Stomach smooth muscle (tissue), 2 donors: ENCODE data around the gene SNX3.
"Not testable (repeated sequence)": the region's sequence is repeated elsewhere in the genome, so short reads cannot be mapped to it uniquely, and the experiment has no call there.

Experiments used
- H3K27ac ChIP-seq: one replicate; pipeline ENCODE4 v1.7.0; 2013; ENCODE audit warnings: mild to moderate bottlenecking, low read length, inconsistent platforms
- H3K27me3 ChIP-seq, 2 donors: one replicate each; pipeline ENCODE4 v1.7.0; 2013; ENCODE audit warnings: low read length in 2 of 2; ENCODE audit not compliant: insufficient read depth in 2 of 2, control insufficient read depth in 1 of 2
- H3K36me3 ChIP-seq, 2 donors: one replicate each; pipeline ENCODE4 v1.7.0; 2013; ENCODE audit warnings: low read length in 2 of 2; ENCODE audit not compliant: control insufficient read depth in 2 of 2, insufficient read depth in 2 of 2
- H3K4me1 ChIP-seq: one replicate; pipeline ENCODE4 v1.7.0; 2013; ENCODE audit warnings: low read length; ENCODE audit not compliant: control insufficient read depth, insufficient read depth
- H3K4me3 ChIP-seq, 2 donors: one replicate each; pipeline ENCODE4 v1.7.0; 2013; ENCODE audit warnings: low read length in 2 of 2
- H3K9ac ChIP-seq, 2 donors: one replicate each; pipeline ENCODE4 v1.7.0; 2013; ENCODE audit warnings: low read length in 2 of 2, mild to moderate bottlenecking in 1 of 2
- H3K9me3 ChIP-seq, 2 donors: one replicate each; pipeline ENCODE4 v1.7.0; 2013; ENCODE audit warnings: low read length in 2 of 2; ENCODE audit not compliant: control insufficient read depth in 2 of 2
- donor health status: healthy.
- donor health status: Pancreatic carcinoma.

The SNX3 gene

GRCh38 chr6:108260809-108261569, at the start of gene SNX3:
TSS of gene SNX3 (minus strand) at chr6:108261040. CDS start at chr6:108260921, 119 bp downstream.
- H3K9me3 ChIP-seq, result no peaks in the 10 kb centered on the region
- peaks cover 2% of the 10 kb centered on the region for H3K4me1 ChIP-seq
- no peaks in the 10 kb centered on the region for H3K36me3 ChIP-seq
- peak within 1 kb of the TSS; percentile 88 for H3K27ac ChIP-seq
- peak within 1 kb of the TSS; percentile 91 to 96 for H3K9ac ChIP-seq
- no peaks in the 10 kb centered on the region for H3K27me3 ChIP-seq
- H3K4me3 ChIP-seq, result peak within 1 kb of the TSS; percentile 89 to 95

GRCh38 chr6:108309844-108310243, 49.0 kb upstream of the SNX3 start:
- Histone ChIP-seq H3K9ac (no peak overlapping the region), H3K27me3 (no peaks in the 10 kb centered on the region), H3K9me3 (no peaks in the 10 kb centered on the region), H3K36me3 (no peaks in the 10 kb centered on the region), H3K4me3 (no peak overlapping the region), H3K4me1 (no peaks in the 10 kb centered on the region), H3K27ac (no peak overlapping the region)

- H3K9me3 ChIP-seq, H3K4me3 ChIP-seq, H3K27ac ChIP-seq: not testable (repeated sequence)
Measured at GRCh38 chr6:108308641-108309040, 47.8 kb upstream of the SNX3 start.

GRCh38 chr6:108304646-108305045, 43.8 kb upstream of the SNX3 start:
- H3K4me1 ChIP-seq, result no peaks in the 10 kb centered on the region
- H3K27ac ChIP-seq, result no peak overlapping the region
- no peaks in the 10 kb centered on the region for H3K27me3 ChIP-seq
- H3K9me3 ChIP-seq, result no peaks in the 10 kb centered on the region
- no peak overlapping the region for H3K4me3 ChIP-seq
- no peaks in the 10 kb centered on the region for H3K36me3 ChIP-seq
- H3K9ac ChIP-seq, result no peak overlapping the region

More at GRCh38 chr6:108308641-108309040, 47.8 kb upstream of the SNX3 start:
- H3K4me1 ChIP-seq, H3K9ac ChIP-seq, H3K27me3 ChIP-seq, H3K36me3 ChIP-seq: not testable (repeated sequence)

GRCh38 chr6:108302386-108302785, 41.5 kb upstream of the SNX3 start:
- Histone ChIP-seq H3K36me3 (no peaks in the 10 kb centered on the region), H3K4me1 (no peaks in the 10 kb centered on the region), H3K27me3 (no peaks in the 10 kb centered on the region), H3K9ac (no peak overlapping the region), H3K9me3 (no peaks in the 10 kb centered on the region), H3K27ac (no peak overlapping the region), H3K4me3 (no peak overlapping the region)

- Histone ChIP-seq H3K9me3 (no peaks in the 10 kb centered on the region), H3K27me3 (no peaks in the 10 kb centered on the region), H3K36me3 (no peaks in the 10 kb centered on the region), H3K4me3 (peak overlapping the region; percentile 89 to 99), H3K9ac (peak overlapping the region; percentile 74 to 94), H3K27ac (peak overlapping the region; percentile 84), H3K4me1 (peaks cover 3% of the 10 kb centered on the region)
Measured at GRCh38 chr6:108295676-108296075, 34.8 kb upstream of the SNX3 start.

- no peaks in the 10 kb centered on the region for H3K36me3 ChIP-seq
- H3K9me3 ChIP-seq, result no peaks in the 10 kb centered on the region
- H3K4me3 ChIP-seq, result peak within 1 kb of the TSS; percentile 89 to 99
- peaks cover 3% of the 10 kb centered on the region for H3K4me1 ChIP-seq
- H3K27me3 ChIP-seq, result no peaks in the 10 kb centered on the region
- peak within 1 kb of the TSS; percentile 74 to 94 for H3K9ac ChIP-seq
- peak within 1 kb of the TSS; percentile 84 for H3K27ac ChIP-seq
Measured at GRCh38 chr6:108294727-108295625, 34.1 kb upstream of the SNX3 start, which contains the start of gene AFG1L. TSS of gene AFG1L (plus strand) at chr6:108295054. CDS start at chr6:108295080, 26 bp downstream.

GRCh38 chr6:108294297-108294726, 33.5 kb upstream of the SNX3 start:
- H3K9me3 ChIP-seq, result no peaks in the 10 kb centered on the region
- H3K4me1 ChIP-seq, result peaks cover 3% of the 10 kb centered on the region
- H3K27ac ChIP-seq, result peak overlapping the region; percentile 84
- H3K4me3 ChIP-seq, result peak overlapping the region; percentile 89 to 99
- peak overlapping the region; percentile 74 to 94 for H3K9ac ChIP-seq
- H3K36me3 ChIP-seq, result no peaks in the 10 kb centered on the region
- H3K27me3 ChIP-seq, result no peaks in the 10 kb centered on the region

- Histone ChIP-seq H3K27ac (no peak overlapping the region), H3K27me3 (no peaks in the 10 kb centered on the region), H3K4me1 (peaks cover 3% of the 10 kb centered on the region), H3K9me3 (no peaks in the 10 kb centered on the region), H3K4me3 (peak overlapping the region; percentile 89 to 99), H3K36me3 (no peaks in the 10 kb centered on the region), H3K9ac (no peak overlapping the region)
Measured at GRCh38 chr6:108293527-108294296, 32.9 kb upstream of the SNX3 start.

- not testable (repeated sequence) for H3K9ac ChIP-seq
Measured at GRCh38 chr6:108292561-108292960, 31.7 kb upstream of the SNX3 start.

More at GRCh38 chr6:108292561-108292960, 31.7 kb upstream of the SNX3 start:
- not testable (repeated sequence) for H3K4me1 ChIP-seq, H3K9me3 ChIP-seq, H3K36me3 ChIP-seq, H3K27me3 ChIP-seq, H3K4me3 ChIP-seq, H3K27ac ChIP-seq
